Measurements from ENCODE around the gene KBTBD3. TPM values are rescaled to one million over a fixed set of nuclear protein-coding genes. Genes with fewer than 3 reads are reported as not detected.

The KBTBD3 gene
- total and polyA plus RNA-seq, 4 donors = 1.0 to 12.4 (median 2.4) TPM

DNA sequence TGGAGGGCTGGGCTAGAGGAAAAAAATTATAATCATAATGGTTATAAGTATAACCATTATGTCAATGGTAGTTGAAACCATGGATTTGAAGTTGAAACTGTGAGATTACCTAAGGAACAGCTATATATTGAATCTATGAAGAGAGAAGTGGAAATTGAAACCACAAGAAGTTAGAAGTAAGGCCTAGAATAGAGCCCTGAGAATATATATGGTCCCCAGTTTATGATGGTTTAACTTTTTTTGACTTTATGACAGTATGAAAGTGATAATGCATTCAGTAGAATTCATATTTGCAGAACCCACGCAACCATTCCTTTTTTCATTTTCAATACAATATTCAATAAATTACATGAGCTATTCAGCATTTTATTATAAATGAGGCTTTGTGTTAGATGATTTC, 15.3 kb upstream of the KBTBD3 start:
- Histone ChIP-seq H3K27ac (ENCODE audit: low read depth in 1 of 2, low read length in 2 of 2) (no peak overlapping the region), H3K9me3 (ENCODE audit: control insufficient read depth in 4 of 4, low read length in 3 of 4) (no peaks in the 10 kb centered on the region), H3K36me3 (ENCODE audit: control insufficient read depth in 4 of 4, insufficient read depth in 3 of 4, low read depth in 1 of 4, low read length in 3 of 4) (peaks cover 3 to 40% (median 39%) of the 10 kb centered on the region in 4 donors), H3K4me3 (ENCODE audit: low read depth in 1 of 3, low read length in 3 of 3) (no peak overlapping the region), H3K27me3 (ENCODE audit: control insufficient read depth in 4 of 4, insufficient read depth in 4 of 4, low read length in 3 of 4) (no peaks in the 10 kb centered on the region), H3K4me1 (ENCODE audit: control insufficient read depth in 4 of 4, insufficient read depth in 4 of 4, low read length in 3 of 4) (peaks cover 0 to 7% (median 2%) of the 10 kb centered on the region in 4 donors), H3K9ac (ENCODE audit: low read depth in 1 of 2, low read length in 2 of 2) (no peak overlapping the region)
- TF ChIP-seq CTCF (IDR thresholded peaks at IDR 0.05; ENCODE audit: low read depth, low read length, missing input control) = no peak
- TF ChIP-seq SP1 (IDR thresholded peaks at IDR 0.05) = no peak
- TF ChIP-seq JUND (IDR thresholded peaks at IDR 0.05) = no peak
- no peak for TF ChIP-seq HNF4G (IDR thresholded peaks at IDR 0.05)
- TF ChIP-seq REST (IDR thresholded peaks at IDR 0.05) = no peak
- TF ChIP-seq ZBTB33 (IDR thresholded peaks at IDR 0.05) = no peak
- TF ChIP-seq, protein P1, sequence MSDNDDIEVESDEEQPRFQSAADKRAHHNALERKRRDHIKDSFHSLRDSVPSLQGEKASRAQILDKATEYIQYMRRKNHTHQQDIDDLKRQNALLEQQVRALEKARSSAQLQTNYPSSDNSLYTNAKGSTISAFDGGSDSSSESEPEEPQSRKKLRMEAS (IDR thresholded peaks at IDR 0.05) = no peak
- DNase-seq (ENCODE audit: low spot score) = no peak
- WGBS = 93% methylated on average over 1 of the region's 1 CpG

DNA sequence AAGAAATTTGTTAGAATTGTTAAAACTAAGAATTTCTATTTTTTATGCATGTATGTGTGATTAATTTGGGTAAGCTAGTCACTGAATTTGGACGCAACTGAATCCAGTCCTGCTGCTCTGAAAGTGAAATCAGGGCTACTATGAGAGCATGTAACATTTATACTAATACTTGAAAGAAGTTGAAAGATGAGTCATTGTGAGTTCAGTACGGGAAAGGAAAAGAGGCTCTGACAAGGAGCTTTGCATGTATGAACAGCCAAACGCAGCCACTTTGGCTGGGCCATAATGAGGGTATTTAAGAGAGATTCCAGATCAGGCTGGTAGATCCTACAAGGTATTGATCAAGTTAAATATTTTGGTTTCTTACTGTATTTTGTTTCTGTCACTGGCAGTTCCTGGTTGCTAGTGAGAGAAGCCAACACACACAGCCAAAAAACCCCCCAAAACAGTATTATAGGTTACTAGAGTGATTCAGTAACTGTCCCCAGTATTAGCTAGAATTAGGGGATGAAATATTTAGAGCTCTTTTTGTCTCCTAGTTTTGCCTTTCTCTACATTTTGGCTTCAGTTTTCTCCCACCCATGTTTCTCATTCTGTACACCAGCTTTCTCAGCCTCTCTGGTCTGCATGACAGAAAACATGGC, 14.5 kb upstream of the KBTBD3 start:
- Histone ChIP-seq H3K27ac (ENCODE audit: low read depth in 1 of 2, low read length in 2 of 2) (no peak overlapping the region), H3K27me3 (ENCODE audit: control insufficient read depth in 4 of 4, insufficient read depth in 4 of 4, low read length in 3 of 4) (no peaks in the 10 kb centered on the region), H3K4me1 (ENCODE audit: control insufficient read depth in 4 of 4, insufficient read depth in 4 of 4, low read length in 3 of 4) (peaks cover 0 to 11% (median 3%) of the 10 kb centered on the region in 4 donors), H3K36me3 (ENCODE audit: control insufficient read depth in 4 of 4, insufficient read depth in 3 of 4, low read depth in 1 of 4, low read length in 3 of 4) (peaks cover 3 to 36% (median 31%) of the 10 kb centered on the region in 4 donors), H3K9ac (ENCODE audit: low read depth in 1 of 2, low read length in 2 of 2) (no peak overlapping the region), H3K4me3 (ENCODE audit: low read depth in 1 of 3, low read length in 3 of 3) (no peak overlapping the region), H3K9me3 (ENCODE audit: control insufficient read depth in 4 of 4, low read length in 3 of 4) (no peaks in the 10 kb centered on the region)
- no peak for DNase-seq (ENCODE audit: low spot score)
- TF ChIP-seq EGR1 (IDR thresholded peaks at IDR 0.05; ENCODE audit: low read depth in 2 of 2) = no peak
- TF ChIP-seq ZBTB33 (IDR thresholded peaks at IDR 0.05) = no peak
- TF ChIP-seq HNF4G (IDR thresholded peaks at IDR 0.05) = no peak
- TF ChIP-seq SP1 (IDR thresholded peaks at IDR 0.05) = no peak
- WGBS = 87% methylated on average over 3 of the region's 3 CpGs

Data from liver (tissue), 9 donors.